ENCODE data around the gene STS. TPM values are rescaled to one million over a fixed set of nuclear protein-coding genes. Genes with fewer than 3 reads are reported as not detected.

STS gene
- total RNA-seq, 1 donor from 2014 or later = 0.26 TPM

DNA sequence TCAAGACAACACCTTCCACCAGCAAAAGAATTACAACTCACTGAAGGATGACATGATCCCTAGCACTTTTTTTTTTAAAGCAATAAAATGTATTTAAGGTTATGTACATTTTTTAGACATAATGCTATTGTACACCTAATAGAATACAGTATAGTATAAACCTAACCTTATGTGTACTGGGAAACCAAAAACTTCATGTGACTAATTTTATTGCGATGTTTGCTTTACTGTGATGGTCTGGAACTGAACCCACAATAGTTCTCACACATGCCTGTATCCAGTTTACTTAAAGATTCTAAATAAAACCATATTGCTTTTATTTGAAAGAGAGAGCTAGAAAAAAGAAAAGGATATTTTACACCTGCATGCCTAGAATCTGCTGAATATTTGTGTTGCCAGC lies 4.4 kb upstream of the STS start:
- FAIRE-seq (no peak), DNase-seq (ENCODE audit: low read depth) (no peak)
- TF ChIP-seq, protein P1, sequence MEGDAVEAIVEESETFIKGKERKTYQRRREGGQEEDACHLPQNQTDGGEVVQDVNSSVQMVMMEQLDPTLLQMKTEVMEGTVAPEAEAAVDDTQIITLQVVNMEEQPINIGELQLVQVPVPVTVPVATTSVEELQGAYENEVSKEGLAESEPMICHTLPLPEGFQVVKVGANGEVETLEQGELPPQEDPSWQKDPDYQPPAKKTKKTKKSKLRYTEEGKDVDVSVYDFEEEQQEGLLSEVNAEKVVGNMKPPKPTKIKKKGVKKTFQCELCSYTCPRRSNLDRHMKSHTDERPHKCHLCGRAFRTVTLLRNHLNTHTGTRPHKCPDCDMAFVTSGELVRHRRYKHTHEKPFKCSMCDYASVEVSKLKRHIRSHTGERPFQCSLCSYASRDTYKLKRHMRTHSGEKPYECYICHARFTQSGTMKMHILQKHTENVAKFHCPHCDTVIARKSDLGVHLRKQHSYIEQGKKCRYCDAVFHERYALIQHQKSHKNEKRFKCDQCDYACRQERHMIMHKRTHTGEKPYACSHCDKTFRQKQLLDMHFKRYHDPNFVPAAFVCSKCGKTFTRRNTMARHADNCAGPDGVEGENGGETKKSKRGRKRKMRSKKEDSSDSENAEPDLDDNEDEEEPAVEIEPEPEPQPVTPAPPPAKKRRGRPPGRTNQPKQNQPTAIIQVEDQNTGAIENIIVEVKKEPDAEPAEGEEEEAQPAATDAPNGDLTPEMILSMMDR (IDR thresholded peaks at IDR 0.05; ENCODE audit: insufficient read depth, low read length, severe bottlenecking) = no peak
- Histone ChIP-seq H3K4me3 (ENCODE audit: low read depth, low read length) (no peak overlapping the region), H3K27me3 (ENCODE audit: control insufficient read depth, insufficient read depth, low read length) (no peaks in the 10 kb centered on the region), H3K36me3 (ENCODE audit: control insufficient read depth, insufficient read depth, low read length) (no peaks in the 10 kb centered on the region)

DNA sequence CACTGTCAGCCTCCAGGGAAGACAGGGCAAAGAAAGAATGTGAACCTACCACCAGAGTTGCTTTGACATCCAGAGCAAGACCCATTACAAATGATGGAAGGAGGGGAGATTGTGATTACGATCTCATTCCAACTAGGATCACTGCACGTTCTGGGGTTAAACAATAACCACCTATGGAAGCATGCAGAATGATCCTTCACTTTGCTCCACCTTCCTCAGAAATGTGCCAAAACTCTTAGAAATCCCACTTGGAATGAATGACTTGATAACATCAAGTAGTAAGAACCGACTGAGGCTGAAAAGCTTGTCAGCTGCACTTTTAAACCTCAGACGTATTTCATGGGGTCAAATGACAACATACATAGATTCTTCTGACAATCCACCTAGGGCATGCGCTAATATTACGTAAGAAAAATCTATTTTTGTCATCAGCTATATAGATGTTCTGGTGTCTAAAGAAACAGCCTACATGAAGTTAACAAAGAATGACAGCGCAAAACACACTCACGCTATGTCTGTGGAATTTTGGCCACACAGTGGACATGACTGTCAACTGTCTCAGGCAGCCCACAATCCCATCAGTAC lies 3.5 kb upstream of the STS start:
- no peaks in the 10 kb centered on the region for H3K27me3 ChIP-seq (ENCODE audit: control insufficient read depth, insufficient read depth, low read length)
- DNase-seq (ENCODE audit: low read depth) = no peak
- no peaks in the 10 kb centered on the region for H3K36me3 ChIP-seq (ENCODE audit: control insufficient read depth, insufficient read depth, low read length)
- peak; percentile 43 for FAIRE-seq
- TF ChIP-seq, protein P1 (IDR thresholded peaks at IDR 0.05; ENCODE audit: insufficient read depth, low read length, severe bottlenecking) = no peak
- no peak overlapping the region for H3K4me3 ChIP-seq (ENCODE audit: low read depth, low read length)

DNA sequence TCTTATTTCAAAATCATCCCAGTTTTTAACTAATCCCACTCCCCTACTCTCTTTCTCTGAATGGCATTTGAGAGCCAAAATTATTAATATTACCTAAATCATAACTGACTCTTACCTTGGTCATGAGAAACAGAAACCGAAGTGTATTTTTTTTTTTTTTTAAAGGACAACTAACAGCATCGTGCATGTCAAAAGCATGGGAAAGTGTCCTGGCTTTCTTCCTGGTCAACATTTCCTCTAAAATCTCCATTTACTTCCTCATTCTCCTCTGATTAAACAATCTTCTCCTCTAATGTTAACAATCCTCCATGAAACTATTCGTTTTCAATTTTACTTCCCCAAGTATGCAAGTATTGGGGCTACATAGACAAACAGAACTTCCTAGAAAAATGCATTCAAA lies 2.1 kb upstream of the STS start:
- H3K27me3 ChIP-seq (ENCODE audit: control insufficient read depth, insufficient read depth, low read length) = no peaks in the 10 kb centered on the region
- FAIRE-seq (no peak), DNase-seq (ENCODE audit: low read depth) (peak; percentile 23)
- no peaks in the 10 kb centered on the region for H3K36me3 ChIP-seq (ENCODE audit: control insufficient read depth, insufficient read depth, low read length)
- TF ChIP-seq, protein P1 (IDR thresholded peaks at IDR 0.05; ENCODE audit: insufficient read depth, low read length, severe bottlenecking) = no peak
- no peak overlapping the region for H3K4me3 ChIP-seq (ENCODE audit: low read depth, low read length)

DNA sequence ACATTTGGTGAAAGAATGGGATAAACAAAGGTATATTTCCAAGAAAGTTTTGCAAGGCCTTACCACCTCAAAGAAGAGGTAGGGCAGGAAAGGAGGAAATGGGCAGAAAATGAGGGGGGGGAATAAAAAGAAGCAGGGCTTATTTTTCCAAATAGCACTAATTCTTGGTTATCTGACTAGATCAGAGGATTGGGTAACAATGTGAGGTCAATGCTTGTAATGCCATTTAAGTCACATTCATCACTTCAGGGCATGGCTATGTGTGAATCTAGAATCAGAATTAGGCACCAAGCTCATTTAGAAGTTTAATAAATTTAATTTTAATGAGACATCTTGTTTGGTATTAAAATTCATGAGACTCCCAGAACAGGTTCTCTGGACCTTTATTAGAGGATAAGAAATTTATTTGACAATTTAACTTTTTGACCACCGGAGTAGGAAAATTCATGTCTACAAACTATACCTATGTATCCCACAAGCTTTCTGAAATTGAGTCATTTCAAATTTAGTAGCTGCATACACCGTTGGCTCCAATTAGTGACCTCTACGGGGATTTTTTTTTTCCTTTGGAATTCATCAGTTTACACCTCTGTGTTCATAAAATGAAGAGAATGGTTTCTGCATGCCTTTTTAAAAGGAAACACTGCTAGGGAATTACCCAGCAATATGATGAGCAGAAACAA lies 1.4 kb upstream of the STS start:
- TF ChIP-seq, protein P1 (IDR thresholded peaks at IDR 0.05; ENCODE audit: insufficient read depth, low read length, severe bottlenecking) = no peak
- DNase-seq (ENCODE audit: low read depth) (no peak), FAIRE-seq (no peak)
- Histone ChIP-seq H3K4me3 (ENCODE audit: low read depth, low read length) (no peak overlapping the region), H3K27me3 (ENCODE audit: control insufficient read depth, insufficient read depth, low read length) (no peaks in the 10 kb centered on the region), H3K36me3 (ENCODE audit: control insufficient read depth, insufficient read depth, low read length) (no peaks in the 10 kb centered on the region)

DNA sequence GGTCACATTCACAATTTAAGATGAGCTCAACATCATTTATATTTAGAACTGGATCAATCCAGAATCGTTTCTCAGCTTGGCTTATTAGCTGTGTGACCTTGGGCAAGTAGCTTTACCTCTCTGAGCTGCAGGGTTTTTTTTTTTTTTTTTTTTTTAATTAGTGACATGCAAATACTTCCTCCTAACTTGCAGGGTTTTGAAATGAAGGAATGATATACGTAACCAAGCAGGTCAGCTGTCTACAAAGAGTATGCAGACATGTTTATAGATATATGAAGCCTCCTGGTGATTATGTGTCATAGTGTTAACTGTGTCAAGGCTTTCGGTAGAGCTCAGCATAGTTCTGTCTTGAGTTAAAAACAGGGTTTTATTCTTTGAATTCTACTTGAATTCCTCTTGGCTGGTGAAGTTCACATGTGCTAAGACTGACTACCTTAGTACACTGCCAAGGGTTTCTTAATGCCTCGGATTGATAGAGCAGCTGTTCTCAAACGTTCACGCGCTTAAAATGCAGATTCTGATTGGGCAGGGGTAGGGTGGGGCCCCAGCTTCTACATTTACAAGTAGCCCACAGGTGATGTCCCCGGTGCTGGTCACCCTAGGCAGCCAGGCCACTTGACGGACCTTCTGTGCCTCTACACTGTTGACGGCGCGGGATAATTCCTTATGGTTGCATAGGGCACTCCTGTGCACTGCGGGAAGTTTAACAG lies 654 bp upstream of the STS start:
- FAIRE-seq (no peak), DNase-seq (ENCODE audit: low read depth) (no peak)
- Histone ChIP-seq H3K4me3 (ENCODE audit: low read depth, low read length) (peak overlapping the region; percentile 69), H3K27me3 (ENCODE audit: control insufficient read depth, insufficient read depth, low read length) (no peaks in the 10 kb centered on the region), H3K36me3 (ENCODE audit: control insufficient read depth, insufficient read depth, low read length) (no peaks in the 10 kb centered on the region)
- TF ChIP-seq, protein P1 (IDR thresholded peaks at IDR 0.05; ENCODE audit: insufficient read depth, low read length, severe bottlenecking) = no peak

Measured in bronchial epithelial cell (primary cell).